ENCODE results near the gene TM7SF2.

Gene TM7SF2

GRCh38 chr11:65078786-65079342 is 32.8 kb upstream of the TM7SF2 start:
- peak overlapping the region; percentile 10 for H3K4me3 ChIP-seq (ENCODE audit: low read depth, low read length)
- DNase-seq (ENCODE audit: low read depth) = no peak
- no peak for TF ChIP-seq CTCF (IDR thresholded peaks at IDR 0.05; ENCODE audit: low read depth, low read length)
- TF ChIP-seq, protein P1, sequence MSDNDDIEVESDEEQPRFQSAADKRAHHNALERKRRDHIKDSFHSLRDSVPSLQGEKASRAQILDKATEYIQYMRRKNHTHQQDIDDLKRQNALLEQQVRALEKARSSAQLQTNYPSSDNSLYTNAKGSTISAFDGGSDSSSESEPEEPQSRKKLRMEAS (IDR thresholded peaks at IDR 0.05; ENCODE audit: low read depth, low read length) = no peak
- no peak for TF ChIP-seq POLR2A (IDR thresholded peaks at IDR 0.05; ENCODE audit: extremely low read depth, insufficient read length)
- TF ChIP-seq MYC (IDR thresholded peaks at IDR 0.05; ENCODE audit: low read depth, low read length) = no peak

DNA sequence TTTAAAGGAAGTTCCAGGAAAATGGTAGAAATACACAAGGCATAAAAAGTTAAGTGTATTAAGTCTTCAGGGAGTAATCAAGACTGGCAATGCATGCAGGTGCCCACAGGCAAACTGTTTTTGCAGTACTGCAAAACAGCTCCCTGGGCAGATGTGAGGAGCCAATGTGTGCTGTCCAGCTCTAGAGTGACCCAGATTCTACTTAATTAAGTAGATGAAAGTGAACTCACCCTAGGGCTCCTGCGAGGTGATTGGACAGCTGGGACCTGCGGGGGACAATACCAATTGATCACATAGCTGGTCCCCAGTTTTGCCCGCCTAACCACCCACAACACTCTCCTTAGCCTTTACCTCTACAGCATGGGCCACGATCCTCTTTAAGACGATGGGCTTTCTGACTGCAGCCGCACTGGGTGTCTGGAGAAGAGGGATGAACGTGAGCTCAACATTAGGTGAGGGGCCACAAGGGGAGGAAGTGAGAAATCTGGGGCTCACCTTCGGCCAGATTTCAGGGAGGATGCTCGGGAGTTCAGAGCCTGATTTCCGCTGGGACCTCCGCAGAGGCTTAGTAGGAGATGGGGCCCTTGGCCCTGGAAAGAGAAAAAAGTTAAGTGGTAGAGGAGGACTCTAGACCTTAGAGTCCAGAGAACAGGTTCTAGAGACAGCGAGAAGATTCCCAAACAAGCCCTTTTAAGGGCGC is 28.4 kb upstream of the TM7SF2 start:
- TF ChIP-seq CTCF (IDR thresholded peaks at IDR 0.05; ENCODE audit: low read depth, low read length) (no peak), MYC (IDR thresholded peaks at IDR 0.05; ENCODE audit: low read depth, low read length) (no peak), POLR2A (IDR thresholded peaks at IDR 0.05; ENCODE audit: extremely low read depth, insufficient read length) (no peak)
- TF ChIP-seq, protein P1 (IDR thresholded peaks at IDR 0.05; ENCODE audit: low read depth, low read length) = no peak
- no peak for DNase-seq (ENCODE audit: low read depth)
- peak overlapping the region; percentile 96 for H3K4me3 ChIP-seq (ENCODE audit: low read depth, low read length)

DNA sequence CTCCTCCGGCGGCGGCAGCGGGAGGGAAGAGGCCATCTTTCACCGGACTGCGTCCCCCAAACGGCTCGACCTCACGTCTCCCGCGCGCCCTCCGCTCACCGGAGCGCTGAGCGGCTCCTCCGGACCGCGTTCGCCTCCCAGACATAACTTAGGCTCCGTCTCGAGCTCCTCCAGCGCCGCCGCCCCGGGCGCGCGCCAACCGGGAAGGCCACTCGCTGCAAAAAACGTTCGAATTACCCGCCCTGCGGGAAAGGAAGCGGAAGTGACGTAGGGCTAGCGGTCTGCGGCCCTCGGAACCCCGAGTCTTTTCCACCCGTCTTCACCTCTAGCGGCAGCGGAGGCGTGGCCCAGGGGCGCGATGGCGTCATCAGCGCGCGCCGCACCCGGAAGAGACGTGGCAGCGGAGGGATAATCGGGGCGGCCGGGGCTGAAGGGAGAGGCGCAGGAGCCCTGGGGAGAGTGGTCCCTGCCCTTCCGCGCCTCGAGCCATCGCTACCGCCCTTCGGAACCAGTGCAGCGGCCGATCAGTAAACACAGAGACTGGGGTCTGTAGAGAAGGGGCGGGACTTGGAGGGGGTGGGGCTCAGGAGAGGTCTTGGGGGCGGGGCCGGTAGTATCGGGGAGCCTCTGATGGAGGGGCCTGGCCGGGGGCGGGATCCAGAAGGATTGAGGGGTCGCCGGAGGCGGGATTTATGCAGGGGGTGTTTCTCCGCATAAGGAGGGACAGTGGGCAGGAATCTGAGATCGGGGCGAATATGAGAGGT is 27.7 kb upstream of the TM7SF2 start, which contains the start of the genes CDCA5 and ZFPL1:
TSS of gene CDCA5 (minus strand) at position 207 of the 764 bp plus-strand sequence. CDS start at position 145, 62 bp downstream.
TSS of gene ZFPL1 (plus strand) at position 389 of the 764 bp plus-strand sequence. CDS start 477 bp downstream, outside the sequence.
- DNase-seq (ENCODE audit: low read depth) = peak; percentile 97
- TF ChIP-seq CTCF (IDR thresholded peaks at IDR 0.05; ENCODE audit: low read depth, low read length) (no peak), POLR2A (IDR thresholded peaks at IDR 0.05; ENCODE audit: extremely low read depth, insufficient read length) (peak; percentile 77), MYC (IDR thresholded peaks at IDR 0.05; ENCODE audit: low read depth, low read length) (peak; percentile 60)
- TF ChIP-seq, protein P1 (IDR thresholded peaks at IDR 0.05; ENCODE audit: low read depth, low read length) = peak; percentile 72; the same call in 1 of the 2 replicates
- H3K4me3 ChIP-seq (ENCODE audit: low read depth, low read length) = peak within 1 kb of the TSS; percentile 96

GRCh38 chr11:65084598-65085375 is 26.9 kb upstream of the TM7SF2 start:
- TF ChIP-seq MYC (IDR thresholded peaks at IDR 0.05; ENCODE audit: low read depth, low read length) = no peak
- no peak for TF ChIP-seq CTCF (IDR thresholded peaks at IDR 0.05; ENCODE audit: low read depth, low read length)
- TF ChIP-seq POLR2A (IDR thresholded peaks at IDR 0.05; ENCODE audit: extremely low read depth, insufficient read length) = no peak
- TF ChIP-seq, protein P1 (IDR thresholded peaks at IDR 0.05; ENCODE audit: low read depth, low read length) = no peak
- H3K4me3 ChIP-seq (ENCODE audit: low read depth, low read length) = peak overlapping the region; percentile 96
- no peak for DNase-seq (ENCODE audit: low read depth)

DNA sequence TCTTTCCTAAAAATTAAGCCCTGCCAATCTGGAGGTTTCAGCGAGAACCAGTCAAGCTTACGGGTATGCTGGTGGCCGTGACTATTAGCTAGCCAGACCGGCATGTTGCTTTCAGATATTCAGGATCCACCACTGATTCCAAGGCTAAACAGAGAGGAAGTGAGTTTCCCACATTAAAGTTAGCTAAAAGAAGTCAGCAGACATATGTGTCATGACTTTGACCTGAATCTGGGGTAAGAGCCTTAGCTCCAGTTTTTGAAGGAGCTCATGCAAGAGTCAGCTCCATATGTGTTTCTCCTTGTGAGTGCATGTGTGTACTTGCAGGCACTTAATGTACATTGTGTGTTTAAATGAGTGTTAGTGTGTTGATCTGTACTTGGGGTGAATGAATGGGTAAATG is 26.2 kb upstream of the TM7SF2 start:
- DNase-seq (ENCODE audit: low read depth) = no peak
- H3K4me3 ChIP-seq (ENCODE audit: low read depth, low read length) = no peak overlapping the region
- TF ChIP-seq POLR2A (IDR thresholded peaks at IDR 0.05; ENCODE audit: extremely low read depth, insufficient read length) (no peak), CTCF (IDR thresholded peaks at IDR 0.05; ENCODE audit: low read depth, low read length) (no peak), MYC (IDR thresholded peaks at IDR 0.05; ENCODE audit: low read depth, low read length) (no peak)
- TF ChIP-seq, protein P1 (IDR thresholded peaks at IDR 0.05; ENCODE audit: low read depth, low read length) = no peak
